Measurements from ENCODE around the gene UGP2. TPM values are rescaled to one million over a fixed set of nuclear protein-coding genes. Genes with fewer than 3 reads are reported as not detected.
"Not testable (repeated sequence)": the region's sequence is repeated elsewhere in the genome, so short reads cannot be mapped to it uniquely, and the experiment has no call there.

Gene UGP2
- total and polyA plus RNA-seq, 2 donors (not counting 3 experiments of a cell fraction or from before 2014, with no cell fraction given): 14.2 to 57.7 TPM

DNA sequence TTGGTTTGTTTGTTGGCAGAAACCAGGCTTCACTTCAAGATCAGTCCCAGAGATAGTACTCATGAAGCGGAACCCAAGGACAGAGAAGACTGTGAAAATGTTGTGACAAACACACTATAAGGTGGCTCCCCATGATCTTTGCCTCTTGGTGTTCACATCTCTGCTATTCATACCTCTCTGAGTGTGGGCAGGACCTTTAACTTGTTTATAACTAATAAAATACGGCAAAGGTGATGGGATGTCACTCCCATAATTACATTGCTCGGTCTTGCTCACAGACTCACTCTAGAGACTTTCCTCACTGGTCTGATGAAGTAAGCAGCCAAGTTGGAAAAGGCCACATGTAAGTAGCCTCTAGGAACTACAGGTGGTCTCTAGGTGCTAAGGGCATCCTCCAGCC, 30.6 kb upstream of the UGP2 start:
- no peaks in the 10 kb centered on the region for H3K36me3 ChIP-seq (ENCODE audit: control insufficient read depth in 2 of 2, extremely low read depth in 1 of 2, insufficient read depth in 2 of 2, low read length in 2 of 2)
- no peak overlapping the region for H3K4me3 ChIP-seq (replicated peaks in 1 of 3; ENCODE audit: insufficient read depth in 1 of 3, low read depth in 1 of 3, low read length in 3 of 3)
- no peaks in the 10 kb centered on the region for H3K79me2 ChIP-seq (ENCODE audit: control insufficient read depth, insufficient read depth, low read length)
- no peak overlapping the region for H3K27ac ChIP-seq (ENCODE audit: insufficient read depth, low read depth, low read length)
- POLR2A ChIA-PET: no interaction called here
- no peak overlapping the region for H2AFZ ChIP-seq (ENCODE audit: low read depth, low read length)
- FAIRE-seq (no peak), DNase-seq (ENCODE audit: low read depth, low spot score) (no peak)
- H3K27me3 ChIP-seq (ENCODE audit: control insufficient read depth in 2 of 2, insufficient read depth in 2 of 2, low read length in 2 of 2): no peaks in the 10 kb centered on the region
- H3K9me1 ChIP-seq (replicated peaks; ENCODE audit: control insufficient read depth, extremely low read depth, insufficient read depth, low read length): no peaks in the 10 kb centered on the region
- BruUV-seq (replicated peaks): no TSS peak
- no peak overlapping the region for H3K4me2 ChIP-seq (ENCODE audit: insufficient read depth, low read length)
- no peaks in the 10 kb centered on the region for H3K9me3 ChIP-seq (replicated peaks; ENCODE audit: control insufficient read depth, insufficient read depth, low read length)
- H4K20me1 ChIP-seq (replicated peaks; ENCODE audit: control insufficient read depth, extremely low read depth, insufficient read depth, low read length): no peaks in the 10 kb centered on the region
- dilution Hi-C loops (cut with MboI; ENCODE audit: extremely low pct_ligation_motif_present, low sequenced_read_pairs) (no loop called here), intact Hi-C loops (cut with micrococcal nuclease) (no loop called here)
- CTCF ChIA-PET: no interaction called here
- peaks cover 3% of the 10 kb centered on the region for H3K4me1 ChIP-seq (ENCODE audit: control insufficient read depth, extremely low read depth, insufficient read depth, low read length)
- H3K9ac ChIP-seq (replicated peaks; ENCODE audit: extremely low read depth, insufficient read depth, low read length): no peak overlapping the region
- TF ChIP-seq POLR2AphosphoS5 (IDR thresholded peaks at IDR 0.05; ENCODE audit: insufficient read depth, low read depth, low read length) (no peak), JUN (IDR thresholded peaks at IDR 0.05; ENCODE audit: borderline replicate concordance, insufficient read depth, insufficient read length, low read depth) (no peak), MYC (IDR thresholded peaks at IDR 0.05; ENCODE audit: low read depth, low read length) (no peak), MAX (IDR thresholded peaks at IDR 0.05; ENCODE audit: insufficient read depth, insufficient read length) (no peak), FOS (IDR thresholded peaks at IDR 0.05; ENCODE audit: borderline replicate concordance, insufficient read depth, low read length) (no peak), CTCF (IDR thresholded peaks at IDR 0.05; ENCODE audit: extremely low read depth in 1 of 2, insufficient read depth in 1 of 2, low read depth in 1 of 2, low read length in 2 of 2) (no peak), EZH2 (IDR thresholded peaks at IDR 0.05; ENCODE audit: borderline replicate concordance, low read depth, low read length, severe bottlenecking) (no peak), GATA2 (IDR thresholded peaks at IDR 0.05; ENCODE audit: insufficient read depth, insufficient read length, low read depth, low read length) (no peak), POLR2A (IDR thresholded peaks at IDR 0.05; ENCODE audit: low read depth, low read length) (no peak)

GRCh38 chr2:63811870-63812269, 29.8 kb upstream of the UGP2 start:
- H3K4me1 ChIP-seq (ENCODE audit: control insufficient read depth, extremely low read depth, insufficient read depth, low read length); H2AFZ ChIP-seq (ENCODE audit: low read depth, low read length); CTCF ChIA-PET; H3K9me3 ChIP-seq (replicated peaks; ENCODE audit: control insufficient read depth, insufficient read depth, low read length); intact Hi-C loops (cut with micrococcal nuclease); H3K79me2 ChIP-seq (ENCODE audit: control insufficient read depth, insufficient read depth, low read length); BruUV-seq (replicated peaks); H3K27ac ChIP-seq (ENCODE audit: insufficient read depth, low read depth, low read length); H3K4me3 ChIP-seq (replicated peaks in 1 of 3; ENCODE audit: insufficient read depth in 1 of 3, low read depth in 1 of 3, low read length in 3 of 3); FAIRE-seq; H3K27me3 ChIP-seq (ENCODE audit: control insufficient read depth in 2 of 2, insufficient read depth in 2 of 2, low read length in 2 of 2); H3K9me1 ChIP-seq (replicated peaks; ENCODE audit: control insufficient read depth, extremely low read depth, insufficient read depth, low read length); dilution Hi-C loops (cut with MboI; ENCODE audit: extremely low pct_ligation_motif_present, low sequenced_read_pairs); H3K36me3 ChIP-seq (ENCODE audit: control insufficient read depth in 2 of 2, extremely low read depth in 1 of 2, insufficient read depth in 2 of 2, low read length in 2 of 2); H3K4me2 ChIP-seq (ENCODE audit: insufficient read depth, low read length); DNase-seq (ENCODE audit: low read depth, low spot score); H4K20me1 ChIP-seq (replicated peaks; ENCODE audit: control insufficient read depth, extremely low read depth, insufficient read depth, low read length); H3K9ac ChIP-seq (replicated peaks; ENCODE audit: extremely low read depth, insufficient read depth, low read length): not testable (repeated sequence)
- POLR2A ChIA-PET: interaction anchor here (0.6 kb wide), 1 partner anchor 16 kb away, joined by 3 read pairs; no protein-coding TSS in a partner anchor
